ENCODE measurements around the gene CD209. TPM values are rescaled to one million over a fixed set of nuclear protein-coding genes. Genes with fewer than 3 reads are reported as not detected.

Gene CD209
- total and polyA plus RNA-seq, 2 of the 8 experiments (the other 6 are each of a cell fraction or from before 2014, with no cell fraction given), result 0.05 to 0.22 TPM

- no peak for TF ChIP-seq CHD7 (IDR thresholded peaks at IDR 0.05; ENCODE audit: insufficient replicate concordance, low read length)
- no peak for TF ChIP-seq BRCA1 (IDR thresholded peaks at IDR 0.05; ENCODE audit: low read depth, low read length)
- no peak for TF ChIP-seq CBX5 (IDR thresholded peaks at IDR 0.05; ENCODE audit: low read depth, low read length)
- no peak for TF ChIP-seq BCL11A (IDR thresholded peaks at IDR 0.05; ENCODE audit: low read depth in 2 of 2, low read length in 2 of 2)
- TF ChIP-seq USF2 (IDR thresholded peaks at IDR 0.05; ENCODE audit: low read length), result no peak
These were observed 10.0 kb upstream of the CD209 start (continued) for GRCh38 chr19:7757358-7757757.

Measured in H1 (cell line).